GM23338 (cell line): ENCODE data around the gene TMEM139. TPM values are rescaled to one million over a fixed set of nuclear protein-coding genes. Genes with fewer than 3 reads are reported as not detected.

ENCODE experiments used
- ATAC-seq: fragments of 200-7000 bp; cut with Tn5 transposase; 3 replicates; pipeline ENCODE4 v1.9.1; 2020
- DNase-seq: peaks from one replicate; pipeline ENCODE4 v3.0.0-alpha.2; 2015; ENCODE audit warnings: low spot score
- H2AFZ ChIP-seq: fragments of 200-600 bp; sonication (generic); 2 replicates; pipeline ENCODE4 v1.8.0; 2016; ENCODE audit warnings: antibody characterized with exemption, mild to moderate bottlenecking, moderate library complexity
- H3F3A ChIP-seq: fragments of 200-600 bp; sonication (generic); replicated peaks from 2 replicates; pipeline ENCODE4 v1.8.0; 2017; ENCODE audit warnings: antibody characterized with exemption, mixed run types, low read depth
- H3K27ac ChIP-seq: fragments of 200-600 bp; sonication (generic); 2 replicates; pipeline ENCODE4 v1.6.1; 2016; ENCODE audit warnings: low read depth
- H3K27me3 ChIP-seq: fragments of 200-600 bp; sonication (generic); 2 replicates; pipeline ENCODE4 v1.8.0; 2016; ENCODE audit warnings: mild to moderate bottlenecking, mixed run types, moderate library complexity; ENCODE audit not compliant: insufficient read depth
- H3K36me3 ChIP-seq: fragments of 200-600 bp; sonication (generic); 2 replicates; pipeline ENCODE4 v1.8.0; 2016; ENCODE audit warnings: mild to moderate bottlenecking; ENCODE audit not compliant: insufficient read depth
- H3K4me1 ChIP-seq: fragments of 200-600 bp; sonication (generic); 2 replicates; pipeline ENCODE4 v1.8.0; 2016; ENCODE audit warnings: mild to moderate bottlenecking, moderate library complexity; ENCODE audit not compliant: insufficient read depth
- H3K4me2 ChIP-seq: fragments of 200-600 bp; sonication (generic); 2 replicates; pipeline ENCODE4 v1.7.1; 2017; ENCODE audit warnings: mixed run types
- H3K4me3 ChIP-seq: fragments of 200-600 bp; sonication (generic); 2 replicates; pipeline ENCODE4 v1.6.1; 2016; ENCODE audit warnings: mixed run types
- H3K79me2 ChIP-seq: fragments of 200-600 bp; sonication (generic); replicated peaks from 2 replicates; pipeline ENCODE4 v1.8.0; 2017; ENCODE audit warnings: mild to moderate bottlenecking; ENCODE audit not compliant: insufficient read depth
- H3K9me2 ChIP-seq: fragments of 200-600 bp; sonication (generic); 2 replicates; pipeline ENCODE4 v1.8.0; 2017; ENCODE audit not compliant: insufficient read depth
- H4K20me1 ChIP-seq: fragments of 200-600 bp; sonication (generic); replicated peaks from 2 replicates; pipeline ENCODE4 v1.8.0; 2017; ENCODE audit warnings: mild to moderate bottlenecking; ENCODE audit not compliant: insufficient read depth
- H3K27ac Mint-ChIP-seq: 2 replicates; pipeline ENCODE4 v1.8.0; 2020; ENCODE audit warnings: inconsistent platforms, mild to moderate bottlenecking, moderate library complexity, mixed read lengths
- H3K27me3 Mint-ChIP-seq: 3 replicates; pipeline ENCODE4 v1.8.0; 2022; ENCODE audit warnings: low read depth, mild to moderate bottlenecking, moderate library complexity, mixed read lengths, inconsistent platforms; ENCODE audit not compliant: insufficient read depth, poor library complexity
- H3K36me3 Mint-ChIP-seq: 3 replicates; pipeline ENCODE4 v1.8.0; 2021; ENCODE audit warnings: low read depth, mild to moderate bottlenecking, inconsistent platforms, moderate library complexity, mixed read lengths
- H3K4me1 Mint-ChIP-seq: 3 replicates; pipeline ENCODE4 v1.8.0; 2020; ENCODE audit warnings: mild to moderate bottlenecking, inconsistent platforms, mixed read lengths
- H3K4me3 Mint-ChIP-seq: 3 replicates; pipeline ENCODE4 v1.8.0; 2021; ENCODE audit warnings: moderate library complexity, mild to moderate bottlenecking, inconsistent platforms, mixed read lengths
- H3K9me3 Mint-ChIP-seq: 3 replicates; pipeline ENCODE4 v1.8.0; 2020; ENCODE audit warnings: moderate library complexity, mild to moderate bottlenecking, inconsistent platforms, mixed read lengths
- CREB1 ChIP-seq: fragments of 250-450 bp; sonication (Bioruptor Pico); IDR thresholded peaks from 2 replicates; pipeline ENCODE4 v1.5.0; 2020; ENCODE audit warnings: low read depth, mild to moderate bottlenecking, moderate library complexity
- EZH2 ChIP-seq: fragments of 200-600 bp; sonication (generic); IDR thresholded peaks from one replicate; pipeline ENCODE4 v1.8.0; 2017; ENCODE audit warnings: antibody characterized with exemption, mild to moderate bottlenecking, low read depth; ENCODE audit not compliant: unreplicated experiment
- EZH2phosphoT487 ChIP-seq: fragments of 200-600 bp; sonication (generic); IDR thresholded peaks from one replicate; pipeline ENCODE4 v1.8.1; 2018; ENCODE audit warnings: antibody characterized with exemption; ENCODE audit not compliant: unreplicated experiment
- JUNB ChIP-seq: IDR thresholded peaks from one replicate; pipeline ENCODE4 v1.6.1; 2016; ENCODE audit warnings: antibody characterized with exemption; ENCODE audit not compliant: unreplicated experiment
- NANOG ChIP-seq: IDR thresholded peaks from 2 replicates; pipeline ENCODE4 v1.6.1; 2016; ENCODE audit warnings: antibody characterized with exemption, borderline replicate concordance
- POLR2AphosphoS5 ChIP-seq: IDR thresholded peaks from 2 replicates; pipeline ENCODE4 v1.6.1; 2016; ENCODE audit warnings: antibody characterized with exemption, low read depth
- STAT1 ChIP-seq: IDR thresholded peaks from one replicate; pipeline ENCODE4 v1.6.1; 2016; ENCODE audit warnings: antibody characterized with exemption; ENCODE audit not compliant: unreplicated experiment
- ZNF114 ChIP-seq: fragments of 250-450 bp; sonication (Bioruptor Pico); IDR thresholded peaks from 2 replicates; pipeline ENCODE4 v1.5.0; 2020; ENCODE audit warnings: mild to moderate bottlenecking, moderate library complexity
- ZNF331 ChIP-seq: fragments of 250-450 bp; sonication (Bioruptor Pico); IDR thresholded peaks from 2 replicates; pipeline ENCODE4 v1.5.0; 2020; ENCODE audit warnings: low read depth, mild to moderate bottlenecking, moderate library complexity
- polyA plus RNA-seq: library from polyadenylated mRNA; unstranded; fragments of >200 nt; fragmentation: Nextera tagmentation; extraction: Ambion mirVana; gene quantifications from 2 replicates; pipeline ENCODE4 v1.2.1, GENCODE V29; 2016
- total RNA-seq: library from RNA; depleted of rRNA; stranded (reverse); fragments of >200 nt; shearing (Covaris generic); gene quantifications from 2 replicates; pipeline ENCODE4 v1.2.3, GENCODE V29; 2014
- TF ChIP-seq, protein P1 (sequence below): IDR thresholded peaks from 2 replicates; pipeline ENCODE4 v1.6.1; 2016; ENCODE audit warnings: antibody characterized with exemption
- TF ChIP-seq, protein P2 (sequence below): fragments of 250-450 bp; sonication (Bioruptor Pico); IDR thresholded peaks from 2 replicates; pipeline ENCODE4 v1.5.0; 2020; ENCODE audit warnings: mild to moderate bottlenecking, moderate library complexity
- TF ChIP-seq, protein P3 (sequence below), 2 experiments: fragments of 200-600 bp in 1 of 2; sonication (generic) in 1 of 2; conservative IDR thresholded peaks; 2 replicates each; pipeline versions ENCODE4 v1.5.1 to v1.6.1; 2016 to 2017; ENCODE audit warnings: antibody characterized with exemption in 2 of 2, low read depth in 2 of 2, mild to moderate bottlenecking in 2 of 2, moderate library complexity in 1 of 2
- TF ChIP-seq, protein P4 (sequence below): IDR thresholded peaks from one replicate; pipeline ENCODE4 v1.6.1; 2018; ENCODE audit warnings: antibody characterized with exemption; ENCODE audit not compliant: unreplicated experiment

TMEM139 gene
- total and polyA plus RNA-seq, 2 experiments from 2014 or later = 3.3 to 3.6 TPM

DNA sequence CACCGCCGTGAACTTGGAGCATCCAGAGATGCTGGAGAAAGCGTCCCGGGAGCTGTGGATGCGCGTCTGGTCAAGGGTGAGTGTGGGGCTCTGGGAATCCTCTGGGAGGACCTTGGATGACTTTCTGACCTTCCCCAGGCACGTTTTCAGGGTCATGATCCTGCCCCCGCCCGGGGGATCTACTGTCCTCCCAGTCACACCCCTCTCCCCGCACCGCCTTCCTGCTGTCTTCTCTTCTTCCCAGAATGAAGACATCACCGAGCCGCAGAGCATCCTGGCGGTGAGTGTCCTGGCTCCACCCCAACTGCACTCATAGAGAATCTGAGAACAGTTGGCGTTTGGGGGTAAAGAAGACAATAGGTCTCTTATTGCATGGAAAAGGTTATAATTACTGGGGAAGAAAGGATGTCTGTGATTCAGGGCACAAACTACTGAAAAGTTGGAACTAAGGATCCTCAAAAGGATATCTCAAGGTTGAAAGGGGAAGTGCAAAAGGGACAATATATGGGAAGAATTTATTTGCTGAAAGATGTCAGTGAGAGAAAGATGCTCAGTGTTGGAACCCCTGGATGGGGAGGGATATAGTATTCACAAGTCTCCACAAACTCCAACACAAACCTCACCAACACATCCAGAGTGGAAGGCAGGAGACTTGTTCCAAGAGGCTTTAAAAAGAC, 19.6 kb upstream of the TMEM139 start:
- Histone ChIP-seq H3K4me1 (peaks cover 4% of the 10 kb centered on the region; the same call in 1 of the 2 replicates), H3K36me3 (no peaks in the 10 kb centered on the region; the same call in 1 of the 2 replicates), H2AFZ (no peak overlapping the region), H3K27ac (no peak overlapping the region), H4K20me1 (no peaks in the 10 kb centered on the region), H3F3A (peaks cover 3% of the 10 kb centered on the region; the same call in 1 of the 2 replicates), H3K4me2 (no peak overlapping the region), H3K27me3 (0 out of 2 replicates have a peak, but pooled peaks cover 7% of the 10 kb centered on the region), H3K9me2 (0 out of 2 replicates have a peak, but pooled peaks cover 4% of the 10 kb centered on the region), H3K4me3 (no peak overlapping the region), H3K79me2 (no peaks in the 10 kb centered on the region)
- peaks cover 7% of the 10 kb centered on the region; the same call in 2 of the 3 replicates for H3K36me3 Mint-ChIP-seq
- ATAC-seq = no peak
- H3K27me3 Mint-ChIP-seq = peaks cover 9% of the 10 kb centered on the region
- H3K4me3 Mint-ChIP-seq = no peak overlapping the region
- no peak overlapping the region for H3K27ac Mint-ChIP-seq
- TF ChIP-seq STAT1 (no peak), CREB1 (CRISPR knock-in tag) (no peak), NANOG (no peak), JUNB (no peak), EZH2phosphoT487 (no peak), EZH2 (no peak), POLR2AphosphoS5 (no peak), ZNF331 (CRISPR knock-in tag) (no peak), ZNF114 (CRISPR knock-in tag) (no peak)
- TF ChIP-seq, protein P1, sequence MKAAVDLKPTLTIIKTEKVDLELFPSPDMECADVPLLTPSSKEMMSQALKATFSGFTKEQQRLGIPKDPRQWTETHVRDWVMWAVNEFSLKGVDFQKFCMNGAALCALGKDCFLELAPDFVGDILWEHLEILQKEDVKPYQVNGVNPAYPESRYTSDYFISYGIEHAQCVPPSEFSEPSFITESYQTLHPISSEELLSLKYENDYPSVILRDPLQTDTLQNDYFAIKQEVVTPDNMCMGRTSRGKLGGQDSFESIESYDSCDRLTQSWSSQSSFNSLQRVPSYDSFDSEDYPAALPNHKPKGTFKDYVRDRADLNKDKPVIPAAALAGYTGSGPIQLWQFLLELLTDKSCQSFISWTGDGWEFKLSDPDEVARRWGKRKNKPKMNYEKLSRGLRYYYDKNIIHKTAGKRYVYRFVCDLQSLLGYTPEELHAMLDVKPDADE = no peak
- TF ChIP-seq, protein P2, sequence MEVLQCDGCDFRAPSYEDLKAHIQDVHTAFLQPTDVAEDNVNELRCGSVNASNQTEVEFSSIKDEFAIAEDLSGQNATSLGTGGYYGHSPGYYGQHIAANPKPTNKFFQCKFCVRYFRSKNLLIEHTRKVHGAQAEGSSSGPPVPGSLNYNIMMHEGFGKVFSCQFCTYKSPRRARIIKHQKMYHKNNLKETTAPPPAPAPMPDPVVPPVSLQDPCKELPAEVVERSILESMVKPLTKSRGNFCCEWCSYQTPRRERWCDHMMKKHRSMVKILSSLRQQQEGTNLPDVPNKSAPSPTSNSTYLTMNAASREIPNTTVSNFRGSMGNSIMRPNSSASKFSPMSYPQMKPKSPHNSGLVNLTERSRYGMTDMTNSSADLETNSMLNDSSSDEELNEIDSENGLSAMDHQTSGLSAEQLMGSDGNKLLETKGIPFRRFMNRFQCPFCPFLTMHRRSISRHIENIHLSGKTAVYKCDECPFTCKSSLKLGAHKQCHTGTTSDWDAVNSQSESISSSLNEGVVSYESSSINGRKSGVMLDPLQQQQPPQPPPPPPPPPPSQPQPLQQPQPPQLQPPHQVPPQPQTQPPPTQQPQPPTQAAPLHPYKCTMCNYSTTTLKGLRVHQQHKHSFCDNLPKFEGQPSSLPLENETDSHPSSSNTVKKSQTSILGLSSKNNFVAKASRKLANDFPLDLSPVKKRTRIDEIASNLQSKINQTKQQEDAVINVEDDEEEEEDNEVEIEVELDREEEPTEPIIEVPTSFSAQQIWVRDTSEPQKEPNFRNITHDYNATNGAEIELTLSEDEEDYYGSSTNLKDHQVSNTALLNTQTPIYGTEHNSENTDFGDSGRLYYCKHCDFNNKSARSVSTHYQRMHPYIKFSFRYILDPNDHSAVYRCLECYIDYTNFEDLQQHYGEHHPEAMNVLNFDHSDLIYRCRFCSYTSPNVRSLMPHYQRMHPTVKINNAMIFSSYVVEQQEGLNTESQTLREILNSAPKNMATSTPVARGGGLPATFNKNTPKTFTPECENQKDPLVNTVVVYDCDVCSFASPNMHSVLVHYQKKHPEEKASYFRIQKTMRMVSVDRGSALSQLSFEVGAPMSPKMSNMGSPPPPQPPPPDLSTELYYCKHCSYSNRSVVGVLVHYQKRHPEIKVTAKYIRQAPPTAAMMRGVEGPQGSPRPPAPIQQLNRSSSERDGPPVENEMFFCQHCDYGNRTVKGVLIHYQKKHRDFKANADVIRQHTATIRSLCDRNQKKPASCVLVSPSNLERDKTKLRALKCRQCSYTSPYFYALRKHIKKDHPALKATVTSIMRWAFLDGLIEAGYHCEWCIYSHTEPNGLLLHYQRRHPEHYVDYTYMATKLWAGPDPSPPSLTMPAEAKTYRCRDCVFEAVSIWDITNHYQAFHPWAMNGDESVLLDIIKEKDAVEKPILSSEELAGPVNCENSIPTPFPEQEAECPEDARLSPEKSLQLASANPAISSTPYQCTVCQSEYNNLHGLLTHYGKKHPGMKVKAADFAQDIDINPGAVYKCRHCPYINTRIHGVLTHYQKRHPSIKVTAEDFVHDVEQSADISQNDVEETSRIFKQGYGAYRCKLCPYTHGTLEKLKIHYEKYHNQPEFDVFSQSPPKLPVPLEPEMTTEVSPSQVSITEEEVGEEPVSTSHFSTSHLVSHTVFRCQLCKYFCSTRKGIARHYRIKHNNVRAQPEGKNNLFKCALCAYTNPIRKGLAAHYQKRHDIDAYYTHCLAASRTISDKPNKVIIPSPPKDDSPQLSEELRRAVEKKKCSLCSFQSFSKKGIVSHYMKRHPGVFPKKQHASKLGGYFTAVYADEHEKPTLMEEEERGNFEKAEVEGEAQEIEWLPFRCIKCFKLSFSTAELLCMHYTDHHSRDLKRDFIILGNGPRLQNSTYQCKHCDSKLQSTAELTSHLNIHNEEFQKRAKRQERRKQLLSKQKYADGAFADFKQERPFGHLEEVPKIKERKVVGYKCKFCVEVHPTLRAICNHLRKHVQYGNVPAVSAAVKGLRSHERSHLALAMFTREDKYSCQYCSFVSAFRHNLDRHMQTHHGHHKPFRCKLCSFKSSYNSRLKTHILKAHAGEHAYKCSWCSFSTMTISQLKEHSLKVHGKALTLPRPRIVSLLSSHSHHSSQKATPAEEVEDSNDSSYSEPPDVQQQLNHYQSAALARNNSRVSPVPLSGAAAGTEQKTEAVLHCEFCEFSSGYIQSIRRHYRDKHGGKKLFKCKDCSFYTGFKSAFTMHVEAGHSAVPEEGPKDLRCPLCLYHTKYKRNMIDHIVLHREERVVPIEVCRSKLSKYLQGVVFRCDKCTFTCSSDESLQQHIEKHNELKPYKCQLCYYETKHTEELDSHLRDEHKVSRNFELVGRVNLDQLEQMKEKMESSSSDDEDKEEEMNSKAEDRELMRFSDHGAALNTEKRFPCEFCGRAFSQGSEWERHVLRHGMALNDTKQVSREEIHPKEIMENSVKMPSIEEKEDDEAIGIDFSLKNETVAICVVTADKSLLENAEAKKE (CRISPR knock-in tag) = no peak
- TF ChIP-seq, protein P3, sequence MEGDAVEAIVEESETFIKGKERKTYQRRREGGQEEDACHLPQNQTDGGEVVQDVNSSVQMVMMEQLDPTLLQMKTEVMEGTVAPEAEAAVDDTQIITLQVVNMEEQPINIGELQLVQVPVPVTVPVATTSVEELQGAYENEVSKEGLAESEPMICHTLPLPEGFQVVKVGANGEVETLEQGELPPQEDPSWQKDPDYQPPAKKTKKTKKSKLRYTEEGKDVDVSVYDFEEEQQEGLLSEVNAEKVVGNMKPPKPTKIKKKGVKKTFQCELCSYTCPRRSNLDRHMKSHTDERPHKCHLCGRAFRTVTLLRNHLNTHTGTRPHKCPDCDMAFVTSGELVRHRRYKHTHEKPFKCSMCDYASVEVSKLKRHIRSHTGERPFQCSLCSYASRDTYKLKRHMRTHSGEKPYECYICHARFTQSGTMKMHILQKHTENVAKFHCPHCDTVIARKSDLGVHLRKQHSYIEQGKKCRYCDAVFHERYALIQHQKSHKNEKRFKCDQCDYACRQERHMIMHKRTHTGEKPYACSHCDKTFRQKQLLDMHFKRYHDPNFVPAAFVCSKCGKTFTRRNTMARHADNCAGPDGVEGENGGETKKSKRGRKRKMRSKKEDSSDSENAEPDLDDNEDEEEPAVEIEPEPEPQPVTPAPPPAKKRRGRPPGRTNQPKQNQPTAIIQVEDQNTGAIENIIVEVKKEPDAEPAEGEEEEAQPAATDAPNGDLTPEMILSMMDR (conservative IDR thresholded peaks at IDR 0.05; ENCODE audit: low read depth in 2 of 2) = no peak
- TF ChIP-seq, protein P4, sequence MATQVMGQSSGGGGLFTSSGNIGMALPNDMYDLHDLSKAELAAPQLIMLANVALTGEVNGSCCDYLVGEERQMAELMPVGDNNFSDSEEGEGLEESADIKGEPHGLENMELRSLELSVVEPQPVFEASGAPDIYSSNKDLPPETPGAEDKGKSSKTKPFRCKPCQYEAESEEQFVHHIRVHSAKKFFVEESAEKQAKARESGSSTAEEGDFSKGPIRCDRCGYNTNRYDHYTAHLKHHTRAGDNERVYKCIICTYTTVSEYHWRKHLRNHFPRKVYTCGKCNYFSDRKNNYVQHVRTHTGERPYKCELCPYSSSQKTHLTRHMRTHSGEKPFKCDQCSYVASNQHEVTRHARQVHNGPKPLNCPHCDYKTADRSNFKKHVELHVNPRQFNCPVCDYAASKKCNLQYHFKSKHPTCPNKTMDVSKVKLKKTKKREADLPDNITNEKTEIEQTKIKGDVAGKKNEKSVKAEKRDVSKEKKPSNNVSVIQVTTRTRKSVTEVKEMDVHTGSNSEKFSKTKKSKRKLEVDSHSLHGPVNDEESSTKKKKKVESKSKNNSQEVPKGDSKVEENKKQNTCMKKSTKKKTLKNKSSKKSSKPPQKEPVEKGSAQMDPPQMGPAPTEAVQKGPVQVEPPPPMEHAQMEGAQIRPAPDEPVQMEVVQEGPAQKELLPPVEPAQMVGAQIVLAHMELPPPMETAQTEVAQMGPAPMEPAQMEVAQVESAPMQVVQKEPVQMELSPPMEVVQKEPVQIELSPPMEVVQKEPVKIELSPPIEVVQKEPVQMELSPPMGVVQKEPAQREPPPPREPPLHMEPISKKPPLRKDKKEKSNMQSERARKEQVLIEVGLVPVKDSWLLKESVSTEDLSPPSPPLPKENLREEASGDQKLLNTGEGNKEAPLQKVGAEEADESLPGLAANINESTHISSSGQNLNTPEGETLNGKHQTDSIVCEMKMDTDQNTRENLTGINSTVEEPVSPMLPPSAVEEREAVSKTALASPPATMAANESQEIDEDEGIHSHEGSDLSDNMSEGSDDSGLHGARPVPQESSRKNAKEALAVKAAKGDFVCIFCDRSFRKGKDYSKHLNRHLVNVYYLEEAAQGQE = no peak
- no peaks in the 10 kb centered on the region; the same call in 2 of the 3 replicates for H3K9me3 Mint-ChIP-seq
- H3K4me1 Mint-ChIP-seq = peaks cover 4% of the 10 kb centered on the region
- no peak for DNase-seq
